ENCODE measurements around the gene KCTD21. TPM values are rescaled to one million over a fixed set of nuclear protein-coding genes. Genes with fewer than 3 reads are reported as not detected.

The KCTD21 gene
- total and polyA plus RNA-seq, 10 of the 15 experiments (the other 5 are each of a cell fraction or from before 2014, with no cell fraction given) = 0.63 to 5.4 (median 3.6) TPM

GRCh38 chr11:78187366-78188285 is 800 bp downstream of the KCTD21 start:
- ChIA-PET CTCF (interaction anchor here (0.7 to 3.2 kb wide), 3 partner anchors 14 to 167 kb away, joined by 3 to 13 read pairs (median 3); no protein-coding TSS in a partner anchor), RAD21 (ENCODE audit: unreplicated experiment) (interaction anchor here (0.6 to 2.5 kb wide), 7 partner anchors 41 to 1118 kb away, joined by 3 to 8 read pairs (median 5); partner anchors contain the start of genes ALG8, INTS4 and NARS2), SMC1A (ENCODE audit: uncharacterized antibody, unreplicated experiment) (interaction anchor here (0.8 to 2.6 kb wide), 4 partner anchors 36 to 142 kb away, joined by 3 to 20 read pairs (median 4); partner anchors contain the start of gene ALG8), POLR2A (interaction anchor here (0.6 to 1.6 kb wide), 4 partner anchors 38 to 307 kb away, joined by 3 to 7 read pairs (median 6); partner anchors contain the start of gene ALG8)
- in situ Hi-C loops (cut with MboI) = no loop called here
- H3K4me2 ChIP-seq (ENCODE audit: control insufficient read depth, insufficient read depth) = peak overlapping the region; percentile 39
- no peak overlapping the region for H3K27ac ChIP-seq (ENCODE audit: control insufficient read depth, insufficient read depth)
- H4K20me1 ChIP-seq (ENCODE audit: control insufficient read depth, insufficient read depth) = no peaks in the 10 kb centered on the region
- peak; percentile 50 for ATAC-seq
- peak overlapping the region; percentile 82 for H3K4me3 ChIP-seq
- no peaks in the 10 kb centered on the region for H3K9me3 ChIP-seq (replicated peaks; ENCODE audit: control insufficient read depth, insufficient read depth, low read length)
- DNase-seq (ENCODE audit: low read depth, low spot score) = peak; percentile 24
- peak overlapping the region; percentile 92 for H2AFZ ChIP-seq (ENCODE audit: control insufficient read depth, low read depth, low read length)
- no peaks in the 10 kb centered on the region for H3K36me3 ChIP-seq (ENCODE audit: control insufficient read depth in 2 of 2, insufficient read depth in 2 of 2, low read length in 1 of 2)
- peak; percentile 84 for FAIRE-seq
- intact Hi-C loops (cut with micrococcal nuclease; ENCODE audit: unreplicated experiment) = loop anchor here (1.0 to 10.0 kb wide), 3 partner anchors 35 to 193 kb away; partner anchors contain the start of genes ALG8 and INTS4
- no peaks in the 10 kb centered on the region for H3K27me3 ChIP-seq (replicated peaks in 1 of 2; ENCODE audit: control insufficient read depth in 2 of 2, insufficient read depth in 2 of 2, low read length in 1 of 2)
- H3K79me2 ChIP-seq (ENCODE audit: control insufficient read depth, insufficient read depth, low read length) = no peaks in the 10 kb centered on the region
- WGBS (ENCODE audit: insufficient coverage, insufficient replicate concordance, low lambda C conversion rate, missing lambda C conversion rate) = 26% methylated on average over 28 of the region's 31 CpGs
- H3K4me1 ChIP-seq (ENCODE audit: control insufficient read depth, insufficient read depth, low read length) = peaks cover 14% of the 10 kb centered on the region
- BruUV-seq (replicated peaks) = no TSS peak
- peak overlapping the region; percentile 50; the same call in 1 of the 2 replicates for H3K9ac ChIP-seq (ENCODE audit: control insufficient read depth, insufficient read depth, low read length)
- TF ChIP-seq ATF7 (IDR thresholded peaks at IDR 0.05; ENCODE audit: low read depth) (peak; percentile 70), MTA2 (IDR thresholded peaks at IDR 0.05; ENCODE audit: low read depth) (peak; percentile 41; the same call in 1 of the 2 replicates), PKNOX1 (IDR thresholded peaks at IDR 0.05) (peak; percentile 63), CREM (IDR thresholded peaks at IDR 0.05; ENCODE audit: low read depth) (peak; percentile 66; the same call in 1 of the 2 replicates), ZNF24 (IDR thresholded peaks at IDR 0.05) (no peak), EED (IDR thresholded peaks at IDR 0.05; ENCODE audit: low read depth) (peak; percentile 7; the same call in 1 of the 2 replicates), HDAC6 (IDR thresholded peaks at IDR 0.05; ENCODE audit: unreplicated experiment) (no peak), KLF5 (IDR thresholded peaks at IDR 0.05; ENCODE audit: partially characterized antibody) (no peak), SP1 (IDR thresholded peaks at IDR 0.05; ENCODE audit: low read depth, low read length) (no peak), EGR1 (IDR thresholded peaks at IDR 0.05; ENCODE audit: borderline replicate concordance in 1 of 2, low read depth in 2 of 2, low read length in 2 of 2) (peak in 1 of 2 experiments; percentile 55; a peak in 1 of 3 replicates), TBL1XR1 (IDR thresholded peaks at IDR 0.05; ENCODE audit: low read depth, low read length) (no peak), JUND (IDR thresholded peaks at IDR 0.05; ENCODE audit: low read depth, low read length) (no peak), IKZF2 (IDR thresholded peaks at IDR 0.05) (peak; percentile 18 to 30; a peak in 1 of 4 replicates), BMI1 (IDR thresholded peaks at IDR 0.05; ENCODE audit: borderline replicate concordance) (no peak), CREB1 (IDR thresholded peaks at IDR 0.05; ENCODE audit: low read depth) (peak; percentile 74), ETV6 (conservative IDR thresholded peaks at IDR 0.05 in 1 of 2, IDR thresholded peaks at IDR 0.05 in 1 of 2; ENCODE audit: borderline replicate concordance in 1 of 2, low read depth in 1 of 2) (no peak), MXI1 (IDR thresholded peaks at IDR 0.05; ENCODE audit: low read depth, low read length) (peak; percentile 41), CBFB (IDR thresholded peaks at IDR 0.05; ENCODE audit: low read depth) (0 out of 2 replicates have a peak, but pooled peaks have one; percentile 10), RUNX3 (IDR thresholded peaks at IDR 0.05; ENCODE audit: low read length) (peak; percentile 48; the same call in 1 of the 2 replicates), FOXK2 (IDR thresholded peaks at IDR 0.05) (no peak)

All from GM12878 (cell line).